IMR-90 (cell line): ENCODE measurements around the gene ZNF423. TPM values are rescaled to one million over a fixed set of nuclear protein-coding genes. Genes with fewer than 3 reads are reported as not detected.

Experiments used
- ATAC-seq: fragments of 200-7000 bp; cut with Tn5 transposase; 2 replicates; pipeline ENCODE4 v1.9.1; 2020; ENCODE audit warnings: low read depth, mild to moderate bottlenecking, moderate library complexity
- BruUV-seq: library from RNA; stranded (reverse); fragments of 400-500 nt; replicated peaks from 2 replicates; lab custom pipeline; 2021; lab: Mats Ljungman, UMichigan
- CTCF ChIA-PET: fragments of 300-600 bp; formaldehyde crosslinking; extraction: SDS; loops from one replicate; lab custom pipeline; 2021; ENCODE audit warnings: antibody characterized with exemption; lab: Yijun Ruan, JAX
- POLR2A ChIA-PET: fragments of 300-600 bp; sonication (Branson Sonifier 250); formaldehyde crosslinking; loops from one replicate; lab custom pipeline; 2022; ENCODE audit warnings: antibody characterized with exemption; ENCODE audit not compliant: unreplicated experiment; lab: Charles Lee
- DNase-seq: peaks from one replicate; pipeline ENCODE4 v3.0.0; 2013
- H2AFZ ChIP-seq: replicated peaks from 2 replicates; pipeline ENCODE3; 2013; ENCODE audit warnings: low read length, mild to moderate bottlenecking; ENCODE audit not compliant: poor library complexity
- H2AK5ac ChIP-seq: 2 replicates; pipeline ENCODE4 v1.6.1; 2013; ENCODE audit warnings: low read depth, low read length, inconsistent platforms
- H2AK9ac ChIP-seq: replicated peaks from 2 replicates; pipeline ENCODE3; 2013; ENCODE audit warnings: mild to moderate bottlenecking, low read depth, low read length, moderate library complexity; ENCODE audit not compliant: poor library complexity
- H2BK120ac ChIP-seq: 2 replicates; pipeline ENCODE4 v1.6.1; 2013; ENCODE audit warnings: low read depth, low read length, inconsistent platforms
- H2BK15ac ChIP-seq: 3 replicates; pipeline ENCODE4 v1.6.1; 2013; ENCODE audit warnings: low read depth, low read length, inconsistent platforms
- H2BK20ac ChIP-seq: 2 replicates; pipeline ENCODE4 v1.6.1; 2013; ENCODE audit warnings: low read depth, mild to moderate bottlenecking, inconsistent platforms, low read length, moderate library complexity
- H2BK5ac ChIP-seq: 2 replicates; pipeline ENCODE4 v1.6.1; 2013; ENCODE audit warnings: mild to moderate bottlenecking, low read depth, low read length, inconsistent platforms; ENCODE audit not compliant: poor library complexity, severe bottlenecking
- H3K14ac ChIP-seq: replicated peaks from 2 replicates; pipeline ENCODE4 v1.6.1; 2013; ENCODE audit warnings: low read depth, low read length, inconsistent platforms
- H3K18ac ChIP-seq: 2 replicates; pipeline ENCODE4 v1.6.1; 2013; ENCODE audit warnings: low read depth, low read length, control low read depth
- H3K23ac ChIP-seq: 2 replicates; pipeline ENCODE4 v1.6.1; 2013; ENCODE audit warnings: low read depth, low read length, inconsistent platforms
- H3K27ac ChIP-seq: 2 replicates; pipeline ENCODE4 v1.5.1; 2013; ENCODE audit warnings: mild to moderate bottlenecking, control low read depth, low read length; ENCODE audit not compliant: insufficient read depth
- H3K27me3 ChIP-seq: 2 replicates; pipeline ENCODE4 v1.6.1; 2013; ENCODE audit warnings: low read length; ENCODE audit not compliant: control insufficient read depth, insufficient read depth
- H3K36me3 ChIP-seq: 2 replicates; pipeline ENCODE4 v1.6.1; 2013; ENCODE audit warnings: low read length, mixed read lengths; ENCODE audit not compliant: control insufficient read depth, insufficient read depth
- H3K4ac ChIP-seq: 2 replicates; pipeline ENCODE4 v1.6.1; 2013; ENCODE audit warnings: low read depth, low read length, inconsistent platforms
- H3K4me1 ChIP-seq: 2 replicates; pipeline ENCODE4 v1.6.1; 2013; ENCODE audit warnings: low read length, mixed read lengths; ENCODE audit not compliant: control insufficient read depth, insufficient read depth
- H3K4me2 ChIP-seq: 2 replicates; pipeline ENCODE4 v1.6.1; 2013; ENCODE audit warnings: low read depth, mild to moderate bottlenecking, control low read depth, low read length, moderate library complexity
- H3K4me3 ChIP-seq: 2 replicates; pipeline ENCODE4 v1.5.1; 2013; ENCODE audit warnings: low read depth, mild to moderate bottlenecking, control low read depth, low read length, moderate library complexity; ENCODE audit not compliant: insufficient read depth
- H3K56ac ChIP-seq: 2 replicates; pipeline ENCODE4 v1.6.1; 2013; ENCODE audit warnings: low read length, inconsistent platforms; ENCODE audit not compliant: insufficient read depth; ENCODE audit errors: extremely low read depth
- H3K79me1 ChIP-seq, 2 experiments: 2 replicates each; pipeline ENCODE4 v1.6.1; 2013; ENCODE audit warnings: low read length in 2 of 2, inconsistent platforms in 1 of 2, low read depth in 1 of 2
- H3K9ac ChIP-seq: 2 replicates; pipeline ENCODE4 v1.6.1; 2013; ENCODE audit warnings: low read depth, low read length, control low read depth
- H3K9me1 ChIP-seq: 2 replicates; pipeline ENCODE4 v1.6.1; 2013; ENCODE audit warnings: low read length, inconsistent platforms; ENCODE audit not compliant: insufficient read depth
- H3K9me3 ChIP-seq: 2 replicates; pipeline ENCODE4 v1.6.1; 2013; ENCODE audit warnings: low read length; ENCODE audit not compliant: control insufficient read depth, insufficient read depth
- H4K20me1 ChIP-seq: 2 replicates; pipeline ENCODE4 v1.6.1; 2013; ENCODE audit warnings: low read length, inconsistent platforms; ENCODE audit not compliant: insufficient read depth
- H4K5ac ChIP-seq: 2 replicates; pipeline ENCODE4 v1.6.1; 2013; ENCODE audit warnings: mild to moderate bottlenecking, low read depth, low read length, control low read depth
- H4K8ac ChIP-seq, 2 experiments: 2 replicates each; pipeline ENCODE4 v1.6.1; 2013; ENCODE audit warnings: low read depth in 2 of 2, low read length in 2 of 2, control low read depth in 1 of 2, inconsistent platforms in 1 of 2
- H4K91ac ChIP-seq: 2 replicates; pipeline ENCODE4 v1.6.1; 2013; ENCODE audit warnings: low read depth, low read length, inconsistent platforms; ENCODE audit not compliant: insufficient read depth
- BHLHE40 ChIP-seq: fragments of 150-350 bp; IDR thresholded peaks from 2 replicates; pipeline ENCODE4 v1.6.1; 2016; ENCODE audit warnings: mild to moderate bottlenecking, low read depth, low read length
- CHD1 ChIP-seq: IDR thresholded peaks from 2 replicates; pipeline ENCODE4 v1.6.1; 2012; ENCODE audit warnings: low read depth, low read length, improper control_type of control experiment
- NFE2L2 ChIP-seq: fragments of 150-350 bp; IDR thresholded peaks from 2 replicates; pipeline ENCODE4 v1.6.1; 2016; ENCODE audit warnings: low read depth, mild to moderate bottlenecking, low read length
- RAD21 ChIP-seq: IDR thresholded peaks from 2 replicates; pipeline ENCODE4 v1.6.1; 2012; ENCODE audit warnings: low read length, improper control_type of control experiment
- SMC3 ChIP-seq: fragments of 150-350 bp; IDR thresholded peaks from 2 replicates; pipeline ENCODE4 v1.6.1; 2016; ENCODE audit warnings: low read depth, mild to moderate bottlenecking, antibody characterized with exemption, low read length, moderate library complexity
- WGBS, 2 experiments: methylation state at CpG; one replicate each; pipeline versions ENCODE4 v1.1.5 to v1.1.7; 2013; ENCODE audit warnings: missing lambda C conversion rate in 2 of 2; ENCODE audit not compliant: insufficient read length in 1 of 2; ENCODE audit errors: extremely low coverage in 2 of 2; 5-methylcytosine and 5-hydroxymethylcytosine counted together
- dilution Hi-C: fragments of 300-500 bp; cut with HindIII; formaldehyde crosslinking; loops from one replicate; pipeline ENCODE4 v1.14.3; 2018; ENCODE audit warnings: low sequenced_read_pairs; ENCODE audit not compliant: unreplicated experiment
- in situ Hi-C: fragments of 300-500 bp; cut with MboI; formaldehyde crosslinking; loops from 3 replicates; pipeline ENCODE4 v1.14.3; 2019; ENCODE audit warnings: low sequenced_read_pairs, inconsistent platforms, mixed read lengths
- intact Hi-C: fragments of 100-400 bp; cut with micrococcal nuclease; formaldehyde crosslinking; loops from 2 replicates; pipeline ENCODE4 v1.10.0; 2022
- polyA plus RNA-seq, 3 experiments: library from polyadenylated mRNA; depleted of rRNA; stranded (reverse); fragments of >200 nt; gene quantifications; 2 replicates each; pipeline ENCODE4 v1.2.3, GENCODE V29; 2012; ENCODE audit warnings: low replicate concordance in 1 of 3
- total RNA-seq: library from RNA; depleted of rRNA; stranded (reverse); fragments of >200 nt; gene quantifications from 2 replicates; pipeline ENCODE4 v1.2.3, GENCODE V29; 2012
- TF ChIP-seq, protein P1 (sequence below): conservative IDR thresholded peaks from 2 replicates; pipeline ENCODE4 v1.5.1; 2012; ENCODE audit warnings: mild to moderate bottlenecking, low read depth, low read length, improper control_type of control experiment

ZNF423 gene
- total and polyA plus RNA-seq, 2 of the 4 experiments (the other 2 are of a cell fraction), result under 0.01 to 0.10 TPM

DNA sequence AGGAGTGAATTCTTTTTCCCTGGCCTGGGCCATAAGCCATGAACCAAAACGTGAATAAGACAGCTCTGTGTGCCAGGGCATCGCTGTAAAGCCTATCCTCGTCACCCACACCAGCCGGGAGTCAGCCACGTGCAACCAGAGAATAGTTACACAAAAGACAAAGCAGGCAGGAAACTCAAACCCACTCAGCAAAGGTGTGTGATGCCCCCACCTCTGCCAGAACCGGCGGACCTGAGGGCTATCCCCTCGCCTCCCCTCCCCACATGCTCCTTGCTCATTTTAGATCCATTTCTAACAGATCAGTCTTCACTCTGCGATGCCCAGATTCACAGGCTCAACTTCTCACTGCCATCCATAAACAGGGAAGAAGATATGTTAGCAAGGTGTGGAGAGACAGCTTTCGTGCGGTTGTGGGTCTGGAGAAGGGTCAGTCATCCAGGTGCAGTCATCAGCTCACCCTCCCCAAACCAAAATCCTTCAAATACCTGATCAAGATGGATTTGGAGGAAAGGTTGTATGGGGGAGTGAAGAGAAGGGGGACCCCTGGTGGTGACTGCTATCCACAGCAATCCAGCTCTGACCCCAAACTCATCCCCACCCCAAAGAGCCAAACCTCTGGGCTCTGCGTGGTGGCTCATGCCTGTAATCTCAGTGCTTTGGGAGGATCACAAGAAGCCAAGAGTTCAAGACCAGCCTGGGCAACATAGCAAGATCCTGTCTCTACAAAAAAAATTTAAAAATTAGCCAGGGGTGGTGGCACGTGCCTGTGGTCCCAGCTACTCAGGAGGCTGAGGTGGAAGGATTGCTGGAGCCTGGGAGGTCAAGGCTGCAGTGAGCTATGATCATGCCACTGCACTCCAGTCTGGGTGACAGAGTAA, 263.1 kb downstream of the ZNF423 start:
- Histone ChIP-seq H2BK15ac (no peak overlapping the region), H3K4me1 (no peaks in the 10 kb centered on the region)

More for the DNA sequence above, 263.1 kb downstream of the ZNF423 start:
- Histone ChIP-seq H3K79me1 (no peaks in the 10 kb centered on the region), H3K4me2 (no peak overlapping the region), H3K23ac (no peak overlapping the region), H3K27me3 (peaks cover 21% of the 10 kb centered on the region), H3K4me3 (no peak overlapping the region), H3K9me3 (no peaks in the 10 kb centered on the region), H3K18ac (no peak overlapping the region), H4K8ac (no peak overlapping the region), H3K9ac (no peak overlapping the region), H2AK5ac (no peak overlapping the region), H3K9me1 (no peaks in the 10 kb centered on the region), H4K5ac (no peak overlapping the region), H4K91ac (no peak overlapping the region), H2AFZ (peak overlapping the region; percentile 0), H3K27ac (no peak overlapping the region), H2AK9ac (no peak overlapping the region), H2BK120ac (no peak overlapping the region), H3K4ac (no peak overlapping the region), H2BK20ac (no peak overlapping the region), H3K36me3 (no peaks in the 10 kb centered on the region), H3K56ac (no peak overlapping the region), H2BK5ac (no peak overlapping the region), H3K14ac (no peak overlapping the region), H4K20me1 (no peaks in the 10 kb centered on the region)
- dilution Hi-C loops, result no loop called here
- no CpG with 5 or more reads among the region's 13 CpGs for WGBS, 2 experiments
- intact Hi-C loops, result loop anchor here (1.0 to 2.0 kb wide), 3 partner anchors 36 to 906 kb away; no protein-coding TSS in a partner anchor
- ChIA-PET CTCF (interaction anchor here (0.6 to 1.0 kb wide), 3 partner anchors 8 to 940 kb away, joined by 3 read pairs; no protein-coding TSS in a partner anchor), POLR2A (interaction anchor here (0.6 kb wide), 1 partner anchor 834 kb away, joined by 5 read pairs; no protein-coding TSS in a partner anchor)
- TF ChIP-seq, protein P1, sequence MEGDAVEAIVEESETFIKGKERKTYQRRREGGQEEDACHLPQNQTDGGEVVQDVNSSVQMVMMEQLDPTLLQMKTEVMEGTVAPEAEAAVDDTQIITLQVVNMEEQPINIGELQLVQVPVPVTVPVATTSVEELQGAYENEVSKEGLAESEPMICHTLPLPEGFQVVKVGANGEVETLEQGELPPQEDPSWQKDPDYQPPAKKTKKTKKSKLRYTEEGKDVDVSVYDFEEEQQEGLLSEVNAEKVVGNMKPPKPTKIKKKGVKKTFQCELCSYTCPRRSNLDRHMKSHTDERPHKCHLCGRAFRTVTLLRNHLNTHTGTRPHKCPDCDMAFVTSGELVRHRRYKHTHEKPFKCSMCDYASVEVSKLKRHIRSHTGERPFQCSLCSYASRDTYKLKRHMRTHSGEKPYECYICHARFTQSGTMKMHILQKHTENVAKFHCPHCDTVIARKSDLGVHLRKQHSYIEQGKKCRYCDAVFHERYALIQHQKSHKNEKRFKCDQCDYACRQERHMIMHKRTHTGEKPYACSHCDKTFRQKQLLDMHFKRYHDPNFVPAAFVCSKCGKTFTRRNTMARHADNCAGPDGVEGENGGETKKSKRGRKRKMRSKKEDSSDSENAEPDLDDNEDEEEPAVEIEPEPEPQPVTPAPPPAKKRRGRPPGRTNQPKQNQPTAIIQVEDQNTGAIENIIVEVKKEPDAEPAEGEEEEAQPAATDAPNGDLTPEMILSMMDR, result peak; percentile 55
- TF ChIP-seq SMC3 (peak; percentile 36; the same call in 1 of the 2 replicates), CHD1 (no peak), NFE2L2 (no peak), BHLHE40 (no peak), RAD21 (0 out of 2 replicates have a peak, but pooled peaks have one; percentile 25)
- BruUV-seq, result no TSS peak
- DNase-seq, result peak; percentile 7
- ATAC-seq, result peak; percentile 78
- in situ Hi-C loops, result no loop called here
